CD1c-positive myeloid dendritic cell (primary cell): ENCODE measurements around the gene UBE2L6.
A peak's percentile ranks its signal among the peaks of the same experiment; 100 is the strongest.
"Not testable (repeated sequence)": the region's sequence is repeated elsewhere in the genome, so short reads cannot be mapped to it uniquely, and the experiment has no call there.

Experiments used
- DNase-seq: peaks from one replicate; pipeline ENCODE4 v3.0.0-alpha.2; 2016; ENCODE audit errors: extremely low spot score

The UBE2L6 gene

DNA sequence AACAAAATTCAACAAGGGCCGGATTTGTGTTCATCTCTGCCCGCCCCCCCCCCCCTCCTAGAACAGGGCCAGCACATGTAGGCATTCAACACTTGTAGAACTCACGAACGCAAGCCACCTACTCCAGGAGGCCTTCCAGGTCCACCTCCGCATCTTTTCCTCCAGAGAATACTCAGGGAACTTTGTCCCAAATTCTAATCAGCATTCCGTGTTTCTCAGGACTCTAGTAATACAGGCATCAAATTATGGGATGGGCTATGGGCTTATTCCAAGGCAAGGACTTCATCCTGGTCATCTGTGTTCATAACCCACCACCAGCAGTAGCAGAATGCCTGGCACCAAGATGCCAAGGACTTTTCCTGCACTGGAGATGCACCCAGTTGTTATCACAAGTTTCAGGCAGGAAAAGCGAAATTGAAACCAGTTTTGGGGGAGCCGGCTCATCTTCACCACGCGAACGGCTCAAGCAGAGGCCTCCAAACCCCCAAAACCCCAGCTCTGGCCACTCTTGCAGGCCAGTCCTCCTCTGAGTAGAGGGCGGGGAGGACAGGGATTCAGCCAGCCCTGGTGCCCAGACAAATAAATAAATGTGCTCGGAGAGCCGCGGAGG lies 462 bp downstream of the UBE2L6 start:
- DNase-seq, result peak; percentile 33

DNA sequence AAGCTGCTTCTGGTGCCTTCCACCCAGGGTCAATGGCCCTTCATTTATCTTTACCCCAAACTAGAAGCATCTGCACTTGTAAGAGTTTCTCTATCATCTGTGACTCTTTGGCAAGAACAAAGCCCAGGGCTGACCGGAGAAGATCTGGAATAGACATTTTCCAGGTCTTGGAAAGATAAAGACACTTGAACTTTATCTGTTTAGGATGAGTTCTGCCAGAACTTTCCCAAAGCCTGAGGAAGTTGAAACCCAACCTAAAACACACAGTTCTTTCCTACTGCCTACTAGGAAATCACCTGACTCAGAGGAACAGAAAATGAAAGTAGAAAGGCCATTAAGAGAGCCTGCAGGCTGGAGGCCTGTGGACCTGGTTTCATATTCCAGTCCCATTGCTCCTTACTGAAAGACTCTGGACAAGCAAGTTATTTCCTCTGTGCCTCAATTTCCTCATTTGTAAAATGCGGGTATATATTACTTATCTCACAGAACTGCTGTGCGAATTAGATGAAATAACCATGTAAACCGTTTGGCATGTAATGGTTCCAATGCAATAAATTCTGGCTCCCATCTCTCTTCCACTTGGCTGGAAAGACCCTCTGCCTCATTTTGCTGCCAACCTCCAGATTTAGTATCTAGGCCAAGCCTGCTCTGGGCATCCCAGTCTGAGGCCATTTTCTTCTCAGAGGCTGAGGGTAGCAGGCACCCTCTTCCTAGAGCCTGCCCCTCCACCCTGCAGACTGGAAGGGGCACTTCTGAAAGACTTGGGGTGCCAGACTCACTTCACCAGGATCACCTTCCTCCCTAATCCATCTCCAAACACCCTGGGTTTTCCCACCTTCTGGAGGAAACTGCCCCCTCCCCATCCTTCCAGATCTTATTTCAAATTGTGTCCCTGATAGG lies 1.2 kb downstream of the UBE2L6 start:
- DNase-seq, result peak; percentile 68

DNA sequence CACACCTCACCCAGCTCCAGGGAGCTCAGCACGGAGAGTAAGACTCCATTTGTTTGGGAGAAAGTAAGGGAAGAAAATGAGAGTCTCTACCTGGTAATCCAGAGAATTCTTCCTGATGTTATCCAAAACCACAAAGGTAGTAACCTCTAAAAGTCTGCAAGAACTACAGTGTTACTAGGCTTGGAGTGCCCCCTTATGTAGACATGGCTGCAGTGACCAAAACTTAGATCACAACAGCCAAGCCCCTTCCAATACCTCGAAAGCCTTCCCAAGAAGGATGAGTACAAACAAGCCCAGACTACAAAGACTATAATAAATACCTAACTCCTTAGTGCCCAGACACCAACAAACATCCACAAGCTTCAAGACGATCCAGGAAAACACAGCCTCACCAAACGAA lies 4.9 kb downstream of the UBE2L6 start:
- DNase-seq, result no peak

DNA sequence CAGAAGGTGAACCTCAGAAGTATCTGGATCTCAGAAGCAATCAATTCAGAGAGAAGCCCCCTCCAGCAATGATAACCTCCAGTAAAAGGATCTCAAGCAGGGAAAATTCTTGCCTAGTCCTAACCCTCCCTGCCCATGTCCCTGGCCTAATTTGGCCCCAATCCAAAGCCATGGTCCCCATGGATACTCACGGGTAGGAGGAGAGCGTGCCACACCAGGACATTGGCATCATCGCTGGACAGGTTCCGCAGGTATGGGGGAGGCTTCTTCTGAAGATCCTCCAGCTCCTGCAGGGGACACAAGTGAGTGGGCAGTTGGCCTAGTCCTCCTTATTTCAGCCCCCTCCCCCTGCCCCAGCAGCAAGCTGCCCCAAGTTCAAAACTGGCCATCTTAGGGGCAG lies 7.3 kb downstream of the UBE2L6 start:
- DNase-seq, result no peak

DNA sequence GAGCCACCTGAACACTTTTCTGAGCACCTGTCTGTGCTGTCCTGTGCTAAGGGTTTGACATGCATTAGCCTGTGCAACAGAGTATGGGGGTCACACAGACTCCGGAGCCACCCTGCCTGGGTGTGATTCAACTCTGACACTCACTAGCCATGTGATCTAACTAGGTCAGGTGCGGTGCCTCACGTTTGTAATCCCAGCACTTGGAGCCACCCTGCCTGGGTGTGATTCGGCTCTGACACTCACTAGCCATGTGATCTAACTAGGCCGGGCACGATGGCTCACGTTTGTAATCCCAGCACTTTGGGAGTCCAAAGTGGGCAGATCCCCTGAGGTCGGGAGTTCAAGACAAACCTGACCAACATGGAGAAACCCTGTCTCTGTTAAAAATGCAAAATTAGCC lies 11.4 kb downstream of the UBE2L6 start:
- no peak for DNase-seq

DNA sequence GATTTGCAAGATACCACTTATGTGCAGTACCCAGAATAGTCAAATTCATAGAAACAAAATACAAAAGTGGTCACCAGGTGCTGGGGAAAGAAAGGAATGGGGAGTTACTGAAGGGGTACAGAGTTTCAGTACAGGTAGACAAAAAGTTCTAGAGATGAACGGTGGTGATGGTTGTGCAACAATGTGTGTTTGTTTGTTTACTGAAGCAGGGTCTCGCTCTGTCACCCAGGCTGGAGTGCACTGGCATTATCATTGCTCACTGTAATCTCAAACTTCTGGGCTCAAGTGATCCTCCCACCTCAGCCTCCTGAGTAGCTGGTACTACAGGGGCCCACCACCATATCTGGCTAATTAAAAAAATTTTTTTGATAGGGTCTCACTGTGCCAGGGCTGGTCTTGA lies 12.1 kb downstream of the UBE2L6 start:
- DNase-seq, result no peak

DNA sequence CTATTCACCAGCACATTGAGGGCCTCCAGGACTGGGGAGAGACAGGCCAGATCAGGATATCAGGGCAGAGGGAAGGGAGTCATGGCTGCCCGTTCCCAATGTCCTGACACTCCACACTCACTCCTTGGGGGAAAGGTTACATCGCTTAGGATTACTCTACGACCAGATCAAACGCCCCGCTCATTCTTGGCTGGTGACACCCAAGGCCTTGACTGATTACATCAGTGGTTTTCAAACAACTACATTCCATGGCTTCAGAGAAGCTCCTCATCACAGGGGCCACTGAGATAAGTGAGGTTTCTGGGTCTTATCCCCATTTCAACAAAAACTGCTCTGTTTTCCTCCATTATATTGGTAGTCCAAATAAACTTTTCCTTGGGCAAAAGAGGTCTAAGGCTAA lies 15.0 kb downstream of the UBE2L6 start:
- DNase-seq, result no peak

DNA sequence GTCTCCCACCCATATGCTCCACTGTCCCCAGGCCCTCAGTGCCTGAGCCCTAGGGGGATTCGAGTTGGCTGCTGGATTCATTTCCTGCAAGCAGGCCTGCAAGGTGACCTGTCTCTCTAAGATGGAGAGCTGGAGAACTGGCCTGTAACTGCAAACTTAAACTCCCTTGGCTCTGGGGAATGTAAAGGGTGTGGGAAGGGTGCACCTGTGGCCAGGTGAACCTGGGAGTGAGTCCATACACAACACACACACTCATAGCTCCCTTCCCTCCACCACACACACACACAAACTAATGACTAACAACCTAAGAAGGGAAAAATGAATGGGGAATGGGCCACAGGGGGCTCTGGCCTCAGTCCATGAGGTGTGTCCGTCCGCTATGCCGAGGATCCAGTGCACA lies 15.5 kb downstream of the UBE2L6 start:
- DNase-seq, result no peak

DNA sequence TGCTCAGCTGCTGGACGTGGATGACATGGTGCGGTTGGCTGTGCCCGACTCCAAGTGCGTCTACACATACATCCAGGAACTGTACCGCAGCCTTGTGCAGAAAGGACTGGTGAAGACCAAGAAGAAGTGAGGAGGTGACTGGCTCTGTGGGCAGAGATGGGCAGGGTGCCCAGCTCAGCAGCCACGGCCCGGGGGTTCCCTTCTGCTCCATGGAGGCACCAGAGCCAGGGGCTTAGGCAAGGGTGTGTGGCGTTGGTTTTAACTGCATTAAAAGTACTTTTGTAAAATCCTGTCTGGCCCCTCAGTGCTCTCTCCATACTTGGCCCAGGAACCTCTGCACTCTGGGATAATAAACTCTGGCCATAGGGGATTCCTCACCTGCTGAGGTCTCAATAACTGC lies 17.5 kb downstream of the UBE2L6 start:
- DNase-seq, result no peak

DNA sequence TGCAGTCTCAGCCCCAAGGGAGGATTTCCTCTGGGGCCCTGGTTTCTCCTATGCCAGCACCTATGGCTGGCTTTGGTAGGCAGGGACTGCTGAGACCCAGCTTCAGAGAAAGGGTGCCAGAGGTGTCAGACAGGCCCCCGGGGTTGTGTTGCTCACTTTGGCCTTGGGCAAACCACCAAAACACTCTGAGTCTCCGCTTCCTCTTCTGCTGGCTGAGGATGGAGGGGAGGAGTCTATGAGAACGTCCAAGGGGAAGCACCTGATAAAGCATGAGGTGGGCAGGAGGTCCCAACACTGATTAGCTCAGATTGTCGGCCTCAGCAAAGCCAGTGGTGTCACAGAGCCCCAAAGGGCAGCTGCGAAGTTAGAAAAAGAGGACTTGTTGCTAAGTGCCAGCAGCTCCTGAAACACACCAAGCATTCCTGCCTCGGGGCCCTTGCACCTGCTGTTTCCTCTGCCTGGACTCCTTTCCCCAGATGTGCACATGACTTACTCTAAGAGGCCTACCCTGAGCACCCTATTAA lies 19.6 kb downstream of the UBE2L6 start:
- peak; percentile 27 for DNase-seq

DNA sequence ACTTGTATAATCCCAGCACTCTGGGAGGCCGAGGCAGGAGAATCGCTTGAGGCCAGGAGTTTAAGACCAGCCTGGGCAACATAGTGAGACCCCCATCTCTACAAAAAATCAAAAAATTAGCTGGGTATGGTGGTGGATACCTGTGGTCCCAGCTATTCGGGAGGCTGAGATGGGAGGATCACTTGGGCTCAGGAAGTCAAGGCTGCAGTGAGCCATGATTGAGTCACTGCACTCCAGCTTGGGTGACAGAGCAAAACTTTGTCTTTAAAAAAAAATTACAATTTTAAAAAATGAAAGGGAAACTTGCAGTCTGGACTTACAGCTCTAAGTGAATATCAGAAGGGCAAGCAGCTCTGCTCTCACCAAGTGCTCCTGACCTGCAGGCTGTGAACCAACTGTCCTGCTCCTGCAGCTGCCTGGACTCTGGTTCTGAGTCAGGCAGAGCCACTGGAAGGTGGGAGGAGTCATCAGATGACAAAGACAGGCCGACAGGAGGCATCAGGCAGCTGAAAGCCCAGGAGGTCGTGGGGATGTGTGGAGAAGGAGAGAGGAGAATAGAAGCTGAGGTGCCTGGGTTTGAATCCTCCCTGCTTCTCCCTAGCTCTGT lies 20.5 kb downstream of the UBE2L6 start:
- DNase-seq, result peak; percentile 20

DNA sequence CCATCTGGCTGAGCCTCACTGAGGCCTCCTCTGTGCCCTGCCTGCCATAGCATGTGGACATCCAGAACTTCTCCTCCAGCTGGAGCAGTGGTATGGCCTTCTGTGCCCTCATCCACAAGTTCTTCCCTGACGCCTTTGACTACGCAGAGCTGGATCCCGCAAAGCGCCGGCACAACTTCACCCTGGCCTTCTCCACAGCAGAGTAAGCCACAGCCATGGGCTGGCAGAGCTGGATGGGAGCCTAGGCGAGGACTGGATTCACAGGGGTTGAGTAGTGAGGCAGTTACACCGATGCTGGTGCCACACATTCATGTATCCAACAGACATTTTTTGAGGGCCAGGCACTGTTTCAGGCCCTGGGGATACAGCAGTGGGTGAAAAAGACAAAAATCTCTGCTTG lies 21.0 kb downstream of the UBE2L6 start:
- DNase-seq, result no peak

DNA sequence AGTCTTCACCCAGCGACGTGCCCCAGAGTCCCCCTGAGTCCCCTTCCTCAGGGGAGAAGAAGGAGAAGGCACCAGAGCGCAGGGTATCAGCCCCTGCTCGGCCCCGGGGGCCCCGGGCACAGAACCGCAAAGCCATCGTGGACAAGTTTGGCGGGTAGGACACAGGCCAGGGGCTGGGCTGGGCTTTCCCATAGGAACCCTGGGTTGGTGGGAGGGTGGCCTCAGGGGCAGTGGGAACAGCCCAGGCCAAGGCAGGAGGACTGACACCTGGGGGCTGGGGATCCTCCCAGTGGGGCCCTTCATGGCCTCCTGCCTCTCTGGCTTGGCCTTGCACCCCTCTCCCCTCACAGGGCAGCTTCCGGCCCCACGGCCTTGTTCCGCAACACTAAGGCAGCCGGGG lies 21.6 kb downstream of the UBE2L6 start:
- DNase-seq, result no peak

DNA sequence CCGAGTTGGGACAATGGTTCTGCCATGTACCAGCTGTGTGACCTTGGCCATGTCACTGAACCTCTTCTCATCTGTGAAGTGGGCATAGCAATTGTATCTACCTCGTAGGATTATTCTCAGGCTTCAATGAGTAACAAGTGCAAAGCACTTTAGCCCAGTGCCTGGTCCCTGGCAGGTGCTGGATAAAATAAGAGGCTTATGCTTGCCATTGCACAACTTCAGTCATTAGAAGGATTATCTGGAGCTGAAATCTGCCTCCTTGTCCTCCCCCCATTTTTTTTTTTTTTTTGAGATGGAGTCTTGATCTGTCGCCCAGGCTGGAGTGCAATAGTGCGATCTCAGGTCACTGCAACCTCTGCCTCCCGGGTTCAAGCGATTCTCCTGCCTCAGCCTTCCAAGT lies 22.9 kb downstream of the UBE2L6 start:
- no peak for DNase-seq

DNA sequence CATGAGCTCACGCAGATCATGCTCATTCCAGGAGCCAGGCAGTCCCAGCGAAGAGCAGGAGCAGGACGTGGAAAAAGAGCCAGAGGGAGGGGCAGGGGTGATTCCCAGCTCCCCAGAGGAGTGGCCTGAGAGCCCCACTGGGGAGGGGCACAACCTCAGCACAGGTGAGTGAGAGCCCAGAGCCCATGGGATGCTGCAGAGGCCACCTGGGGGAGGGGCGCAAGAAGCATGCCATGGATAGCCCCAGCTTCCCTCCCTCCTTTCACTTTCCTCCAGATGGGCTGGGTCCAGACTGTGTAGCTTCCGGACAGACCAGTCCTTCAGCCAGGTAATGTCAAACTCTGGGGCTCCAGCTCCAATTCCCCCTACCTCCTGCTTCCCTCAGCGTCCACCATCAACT lies 23.9 kb downstream of the UBE2L6 start:
- no peak for DNase-seq

DNA sequence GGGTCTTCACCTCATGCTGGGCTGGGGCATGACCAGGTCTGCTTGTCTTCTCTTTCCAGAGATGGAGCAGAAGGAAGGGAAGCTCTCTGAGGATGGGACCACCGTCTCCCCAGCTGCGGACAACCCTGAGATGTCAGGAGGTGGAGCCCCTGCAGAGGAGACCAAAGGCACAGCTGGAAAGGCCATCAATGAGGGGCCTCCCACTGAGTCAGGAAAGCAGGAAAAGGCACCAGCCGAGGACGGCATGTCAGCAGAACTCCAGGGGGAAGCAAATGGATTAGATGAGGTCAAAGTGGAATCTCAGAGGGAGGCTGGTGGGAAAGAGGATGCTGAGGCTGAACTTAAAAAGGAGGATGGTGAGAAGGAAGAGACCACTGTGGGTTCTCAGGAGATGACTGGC lies 24.9 kb downstream of the UBE2L6 start:
- DNase-seq, result no peak

DNA sequence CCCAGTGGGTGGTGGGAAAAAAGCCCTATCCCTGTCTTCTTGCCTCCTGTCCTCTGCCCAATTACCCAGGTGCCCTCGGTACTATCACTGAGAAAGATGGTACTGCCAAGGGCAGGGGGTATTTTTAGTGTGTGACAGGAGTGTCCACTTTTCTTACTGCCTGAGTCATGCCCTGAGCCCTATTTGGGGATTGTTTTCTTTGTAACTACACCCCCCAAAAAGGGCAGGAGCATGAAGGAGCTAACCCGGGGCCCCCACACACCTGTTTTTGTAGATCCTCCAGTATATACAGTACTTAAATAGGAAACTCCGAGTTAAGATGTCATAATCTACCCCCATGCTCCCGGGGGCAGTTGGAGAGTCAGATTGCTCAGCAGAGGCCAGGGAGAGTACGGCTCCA lies 26.3 kb downstream of the UBE2L6 start:
- no peak for DNase-seq

DNA sequence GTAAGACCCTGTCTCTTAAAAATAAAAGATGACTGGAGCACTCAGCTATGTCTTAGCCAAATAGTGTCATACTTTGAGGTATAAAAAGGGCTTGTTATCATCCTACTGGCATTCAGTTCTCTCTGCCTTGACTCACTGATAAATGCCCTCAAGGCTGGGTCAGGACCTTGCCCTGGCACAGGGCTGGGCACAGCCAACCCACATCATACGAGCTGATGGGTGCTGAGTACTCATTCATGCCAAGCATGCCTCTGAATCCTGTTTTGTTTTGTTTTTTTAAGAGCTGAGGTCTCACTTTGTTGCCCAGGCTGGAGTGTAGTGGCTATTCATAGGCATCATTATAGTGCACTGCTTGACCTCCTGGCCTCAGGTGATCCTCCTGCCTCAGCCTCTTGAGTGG lies 28.1 kb downstream of the UBE2L6 start:
- DNase-seq, result no peak

DNA sequence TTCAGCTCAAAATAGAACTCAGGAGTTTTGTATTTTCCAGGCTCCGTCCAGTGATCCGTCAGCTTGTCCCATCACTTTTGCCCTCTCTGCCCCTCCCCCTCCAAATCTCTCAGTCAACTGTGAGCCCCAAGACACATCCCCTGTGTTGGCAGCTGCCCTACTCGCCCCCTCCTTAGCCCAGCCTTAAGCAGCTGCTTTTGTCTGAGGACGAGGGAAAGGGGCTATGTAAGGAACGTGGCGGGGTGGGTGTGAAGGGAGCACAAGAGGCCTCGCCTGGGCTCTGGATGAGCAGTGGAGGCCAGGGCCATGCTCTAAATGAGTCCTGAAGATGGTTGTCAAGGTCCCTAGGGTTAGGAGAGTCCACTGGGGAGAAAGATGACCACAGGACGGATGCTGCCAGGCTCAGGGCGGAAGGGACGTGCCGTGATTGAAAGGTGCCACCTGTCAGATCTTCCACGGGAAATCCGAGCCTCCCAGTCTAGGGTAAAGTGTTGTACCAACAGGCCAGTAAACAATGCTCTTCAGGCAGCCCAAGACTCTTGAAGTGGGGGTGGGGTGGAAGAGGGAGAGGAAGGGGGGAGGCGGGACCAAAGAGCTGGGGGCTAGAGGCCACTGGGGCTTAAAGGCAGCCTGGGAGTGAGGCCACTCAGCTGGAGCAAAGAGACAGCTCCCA lies 30.4 kb downstream of the UBE2L6 start, which contains the start of gene SMTNL1:
Gene SMTNL1 (plus strand): TSS at position 649 of the 673 bp plus-strand sequence. CDS start 5,048 bp downstream, outside the sequence.
- no peak for DNase-seq

DNA sequence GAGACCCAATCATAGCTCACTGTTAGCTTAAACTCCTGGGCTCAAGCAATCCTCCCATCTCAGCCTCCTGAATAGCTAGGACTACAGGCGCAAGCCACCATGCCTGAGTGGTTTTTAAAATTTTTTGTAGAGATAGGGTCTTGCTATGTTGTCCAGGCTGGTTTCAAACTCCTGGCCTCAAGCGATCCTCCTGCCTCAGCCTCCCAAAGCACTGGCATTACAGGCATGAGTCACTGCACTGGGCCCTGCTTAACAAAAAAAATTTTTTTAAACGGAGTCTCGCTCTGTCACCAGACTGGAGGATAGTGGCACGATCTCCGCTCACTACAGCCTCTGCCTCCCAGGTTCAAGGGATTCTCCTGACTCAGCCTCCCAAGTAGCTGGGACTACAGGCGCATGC lies 33.0 kb downstream of the UBE2L6 start:
- not testable (repeated sequence) for DNase-seq

DNA sequence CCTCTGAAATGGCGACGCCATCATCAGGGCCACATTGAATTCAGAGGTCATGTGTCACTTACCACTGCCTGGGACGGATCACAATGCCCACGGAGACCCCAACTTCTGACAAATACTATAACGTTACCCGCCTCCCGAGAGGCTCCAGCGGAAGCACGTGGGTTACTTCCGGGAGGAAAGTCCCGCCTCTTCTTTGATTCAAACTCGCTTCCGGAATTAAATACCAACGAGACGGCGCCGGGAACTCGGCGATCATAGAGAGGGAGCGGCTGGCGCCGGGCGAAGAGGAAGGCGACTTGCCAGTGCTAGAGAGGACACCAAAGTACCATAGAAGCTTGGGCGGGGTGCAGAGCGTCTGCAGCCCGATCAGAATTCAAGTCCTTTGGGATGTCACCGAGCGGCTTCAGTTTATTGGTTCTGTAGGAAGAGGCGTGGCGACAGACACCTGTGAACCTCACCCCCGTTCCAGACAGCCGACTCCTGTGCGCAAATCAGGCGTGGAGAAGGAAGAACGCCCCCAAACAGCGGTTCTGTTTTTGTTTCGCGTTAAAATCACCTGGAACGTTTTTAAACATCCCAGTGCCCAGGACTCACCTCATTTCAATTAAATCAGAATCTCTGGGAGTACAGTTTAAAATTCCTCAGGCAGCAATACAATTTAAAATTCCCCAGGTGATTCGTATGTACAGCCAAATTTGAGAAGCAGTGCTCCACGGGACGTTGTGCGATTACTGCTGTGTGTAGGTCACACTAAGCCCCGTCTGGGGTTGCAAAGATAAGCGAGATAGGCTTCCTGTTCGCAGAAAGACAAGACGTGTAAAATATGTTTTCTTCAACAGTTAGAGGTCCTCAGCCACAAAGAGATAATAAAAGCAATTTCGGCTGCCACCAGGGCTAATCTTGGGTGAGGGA lies 36.6 kb downstream of the UBE2L6 start, which contains the start of gene TIMM10:
Gene TIMM10 (minus strand): TSS at position 159 of the 912 bp plus-strand sequence. CDS start 565 bp downstream, outside the sequence.
- peak; percentile 97 for DNase-seq
